KMS-11 (cell line): Measurements from ENCODE around the gene ADAT1.
"Not testable (repeated sequence)": the region's sequence is repeated elsewhere in the genome, so short reads cannot be mapped to it uniquely, and the experiment has no call there.

Source experiments
- H2AFZ ChIP-seq: fragments of 200-600 bp; sonication (generic); 2 replicates; pipeline ENCODE4 v1.6.1; 2016; ENCODE audit warnings: antibody characterized with exemption, mixed run types, low read depth
- H3K27ac ChIP-seq: fragments of 200-600 bp; sonication (generic); 2 replicates; pipeline ENCODE4 v1.6.1; 2016; ENCODE audit warnings: mild to moderate bottlenecking, mixed run types
- H3K27me3 ChIP-seq: fragments of 200-600 bp; sonication (generic); 2 replicates; pipeline ENCODE4 v1.6.1; 2017; ENCODE audit warnings: mild to moderate bottlenecking, low read depth, mixed run types, moderate library complexity; ENCODE audit not compliant: insufficient read depth
- H3K36me3 ChIP-seq: fragments of 200-600 bp; sonication (generic); 2 replicates; pipeline ENCODE4 v1.6.1; 2017; ENCODE audit warnings: mild to moderate bottlenecking, mixed run types; ENCODE audit not compliant: insufficient read depth
- H3K4me1 ChIP-seq: fragments of 200-600 bp; sonication (generic); 2 replicates; pipeline ENCODE4 v1.6.1; 2016; ENCODE audit warnings: mild to moderate bottlenecking, low read depth, mixed run types; ENCODE audit not compliant: poor library complexity, severe bottlenecking
- H3K4me2 ChIP-seq: fragments of 200-600 bp; sonication (generic); 2 replicates; pipeline ENCODE4 v1.7.0; 2016; ENCODE audit warnings: mild to moderate bottlenecking, mixed run types
- H3K4me3 ChIP-seq: fragments of 200-600 bp; sonication (generic); IDR thresholded peaks from 2 replicates; pipeline ENCODE4 v1.6.1; 2017; ENCODE audit warnings: low read depth, low read length, mixed read lengths; ENCODE audit not compliant: insufficient read depth
- H3K79me2 ChIP-seq: fragments of 200-600 bp; sonication (generic); 2 replicates; pipeline ENCODE4 v1.6.1; 2016; ENCODE audit warnings: low read depth, mixed run types; ENCODE audit not compliant: insufficient read depth
- H3K9ac ChIP-seq: fragments of 200-600 bp; sonication (generic); 2 replicates; pipeline ENCODE4 v1.6.1; 2016; ENCODE audit warnings: mild to moderate bottlenecking, mixed run types
- H4K20me1 ChIP-seq: fragments of 200-600 bp; sonication (generic); 2 replicates; pipeline ENCODE4 v1.6.1; 2016; ENCODE audit warnings: mild to moderate bottlenecking, mixed run types; ENCODE audit not compliant: insufficient read depth
- CTCF ChIP-seq: fragments of 200-600 bp; sonication (generic); conservative IDR thresholded peaks from 2 replicates; pipeline ENCODE4 v1.6.1; 2017; ENCODE audit warnings: low read depth, mild to moderate bottlenecking, antibody characterized with exemption, low read length, moderate library complexity, mixed read lengths

The ADAT1 gene

GRCh38 chr16:75599452-75600277 lies 23.4 kb downstream of the ADAT1 start:
- Histone ChIP-seq H3K36me3 (peaks cover 11% of the 10 kb centered on the region), H3K4me1 (no peaks in the 10 kb centered on the region), H3K79me2 (no peaks in the 10 kb centered on the region), H3K4me3 (no peak overlapping the region), H2AFZ (no peak overlapping the region), H3K4me2 (no peak overlapping the region), H3K27ac (no peak overlapping the region), H3K9ac (no peak overlapping the region), H3K27me3 (no peaks in the 10 kb centered on the region), H4K20me1 (no peaks in the 10 kb centered on the region)
- TF ChIP-seq CTCF, result no peak

GRCh38 chr16:75593825-75594820 lies 29.0 kb downstream of the ADAT1 start:
- Histone ChIP-seq H3K27ac (no peak overlapping the region), H3K27me3 (no peaks in the 10 kb centered on the region), H4K20me1 (no peaks in the 10 kb centered on the region), H3K4me3 (no peak overlapping the region), H3K36me3 (no peaks in the 10 kb centered on the region), H3K4me1 (no peaks in the 10 kb centered on the region), H3K9ac (no peak overlapping the region), H2AFZ (no peak overlapping the region), H3K4me2 (no peak overlapping the region), H3K79me2 (no peaks in the 10 kb centered on the region)
- no peak for TF ChIP-seq CTCF

GRCh38 chr16:75593308-75593707 lies 29.8 kb downstream of the ADAT1 start:
- Histone ChIP-seq H3K4me3 (no peak overlapping the region), H3K4me1 (no peaks in the 10 kb centered on the region), H2AFZ (no peak overlapping the region), H3K9ac (no peak overlapping the region), H3K36me3 (no peaks in the 10 kb centered on the region), H3K27me3 (no peaks in the 10 kb centered on the region), H4K20me1 (no peaks in the 10 kb centered on the region), H3K27ac (no peak overlapping the region), H3K4me2 (no peak overlapping the region), H3K79me2 (no peaks in the 10 kb centered on the region)
- no peak for TF ChIP-seq CTCF

GRCh38 chr16:75591927-75592326 lies 31.2 kb downstream of the ADAT1 start:
- not testable (repeated sequence) for H3K27ac ChIP-seq, H3K27me3 ChIP-seq, H3K4me2 ChIP-seq, H2AFZ ChIP-seq, H4K20me1 ChIP-seq, H3K79me2 ChIP-seq, H3K36me3 ChIP-seq, H3K4me1 ChIP-seq, H3K4me3 ChIP-seq, H3K9ac ChIP-seq
